Measurements from ENCODE around the gene TXNRD1.
"Not testable (repeated sequence)": the region's sequence is repeated elsewhere in the genome, so short reads cannot be mapped to it uniquely, and the experiment has no call there.

The TXNRD1 gene

GRCh38 chr12:104329707-104330532, 114.3 kb downstream of the TXNRD1 start:
- DNase-seq, result no peak

- no peak for DNase-seq
These were observed 115.8 kb downstream of the TXNRD1 start for GRCh38 chr12:104331376-104331775.

- DNase-seq, result not testable (repeated sequence)
These were observed 116.7 kb downstream of the TXNRD1 start for GRCh38 chr12:104332273-104332672.

- no peak for DNase-seq
These were observed 118.2 kb downstream of the TXNRD1 start for GRCh38 chr12:104333692-104334255.

- no peak for DNase-seq
These were observed 119.0 kb downstream of the TXNRD1 start for GRCh38 chr12:104334581-104334980.

GRCh38 chr12:104336115-104336514, 120.5 kb downstream of the TXNRD1 start:
- no peak for DNase-seq

- no peak for DNase-seq
These were observed 121.5 kb downstream of the TXNRD1 start for GRCh38 chr12:104337030-104337558.

- DNase-seq, result no peak
These were observed 124.1 kb downstream of the TXNRD1 start for GRCh38 chr12:104339663-104340062.

GRCh38 chr12:104340177-104340576, 124.6 kb downstream of the TXNRD1 start:
- no peak for DNase-seq

- DNase-seq, result peak in 9 of 14 donors; percentile 7 to 32 (median 14)
These were observed 125.5 kb downstream of the TXNRD1 start for GRCh38 chr12:104340925-104341611.

GRCh38 chr12:104342147-104342546, 126.6 kb downstream of the TXNRD1 start:
- DNase-seq, result no peak

- DNase-seq, result no peak
These were observed 127.2 kb downstream of the TXNRD1 start for GRCh38 chr12:104342635-104343249.

GRCh38 chr12:104344682-104345081, 129.1 kb downstream of the TXNRD1 start:
- DNase-seq, result no peak

GRCh38 chr12:104345234-104346066, 129.9 kb downstream of the TXNRD1 start:
- no peak for DNase-seq

- DNase-seq, result no peak
These were observed 131.9 kb downstream of the TXNRD1 start for GRCh38 chr12:104347374-104348075.

- DNase-seq, result no peak
These were observed 132.9 kb downstream of the TXNRD1 start for GRCh38 chr12:104348283-104348993.

GRCh38 chr12:104348994-104349494, 133.5 kb downstream of the TXNRD1 start:
- no peak for DNase-seq

GRCh38 chr12:104350211-104351056, 134.9 kb downstream of the TXNRD1 start:
- DNase-seq, result no peak
